ENCODE measurements around the gene FAM227B. TPM values are rescaled to one million over a fixed set of nuclear protein-coding genes. Genes with fewer than 3 reads are reported as not detected.
"Not testable (repeated sequence)": the region's sequence is repeated elsewhere in the genome, so short reads cannot be mapped to it uniquely, and the experiment has no call there.

The FAM227B gene
- total RNA-seq, 1 experiment from 2014 or later: 0.98 TPM

DNA sequence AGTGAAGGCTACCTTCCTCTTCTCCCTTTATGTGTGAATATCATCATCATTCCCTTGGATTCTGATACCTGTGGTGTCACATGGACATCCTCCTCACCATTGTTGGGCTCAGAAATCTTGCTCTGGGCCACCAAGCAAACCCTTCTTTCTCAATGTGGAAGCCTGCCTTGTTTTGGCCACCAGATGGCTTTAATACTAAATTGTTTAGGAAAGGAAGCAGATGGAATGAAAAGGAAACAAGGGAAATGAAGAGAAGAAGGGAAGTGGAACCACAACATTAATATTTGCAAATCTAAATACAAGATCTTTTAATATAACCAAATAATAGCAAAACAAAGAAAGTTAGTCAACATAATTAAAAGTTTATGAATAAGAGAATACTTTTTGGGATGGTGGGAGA lies 14.0 kb downstream of the FAM227B start:
- no peaks in the 10 kb centered on the region for H3K36me3 ChIP-seq (ENCODE audit: low read depth, low read length)
- BruUV-seq (replicated peaks): no TSS peak
- H3K9me3 ChIP-seq (ENCODE audit: low read length): no peaks in the 10 kb centered on the region
- H3K9me2 ChIP-seq (replicated peaks; ENCODE audit: low read length): no peaks in the 10 kb centered on the region
- H3K4me1 ChIP-seq (ENCODE audit: insufficient read depth, low read length): no peaks in the 10 kb centered on the region
- H3K79me2 ChIP-seq (ENCODE audit: low read length): no peaks in the 10 kb centered on the region
- peak; percentile 1 for DNase-seq
- ATAC-seq: no peak
- intact Hi-C loops (cut with micrococcal nuclease): no loop called here
- no peak overlapping the region for H3K9ac ChIP-seq (ENCODE audit: low read length)
- no peak overlapping the region for H3K4me2 ChIP-seq (ENCODE audit: low read length)
- no peak for TF ChIP-seq EZH2 (IDR thresholded peaks at IDR 0.05; ENCODE audit: low read length, unreplicated experiment)
- TF ChIP-seq, protein P1, sequence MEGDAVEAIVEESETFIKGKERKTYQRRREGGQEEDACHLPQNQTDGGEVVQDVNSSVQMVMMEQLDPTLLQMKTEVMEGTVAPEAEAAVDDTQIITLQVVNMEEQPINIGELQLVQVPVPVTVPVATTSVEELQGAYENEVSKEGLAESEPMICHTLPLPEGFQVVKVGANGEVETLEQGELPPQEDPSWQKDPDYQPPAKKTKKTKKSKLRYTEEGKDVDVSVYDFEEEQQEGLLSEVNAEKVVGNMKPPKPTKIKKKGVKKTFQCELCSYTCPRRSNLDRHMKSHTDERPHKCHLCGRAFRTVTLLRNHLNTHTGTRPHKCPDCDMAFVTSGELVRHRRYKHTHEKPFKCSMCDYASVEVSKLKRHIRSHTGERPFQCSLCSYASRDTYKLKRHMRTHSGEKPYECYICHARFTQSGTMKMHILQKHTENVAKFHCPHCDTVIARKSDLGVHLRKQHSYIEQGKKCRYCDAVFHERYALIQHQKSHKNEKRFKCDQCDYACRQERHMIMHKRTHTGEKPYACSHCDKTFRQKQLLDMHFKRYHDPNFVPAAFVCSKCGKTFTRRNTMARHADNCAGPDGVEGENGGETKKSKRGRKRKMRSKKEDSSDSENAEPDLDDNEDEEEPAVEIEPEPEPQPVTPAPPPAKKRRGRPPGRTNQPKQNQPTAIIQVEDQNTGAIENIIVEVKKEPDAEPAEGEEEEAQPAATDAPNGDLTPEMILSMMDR (conservative IDR thresholded peaks at IDR 0.05; ENCODE audit: low read depth, low read length): peak; percentile 40; the same call in 1 of the 2 replicates
- H3F3A ChIP-seq (ENCODE audit: low read length, unreplicated experiment): no peaks in the 10 kb centered on the region
- no peak overlapping the region for H2AFZ ChIP-seq (ENCODE audit: low read length)
- CTCF ChIA-PET: no interaction called here
- H4K20me1 ChIP-seq (ENCODE audit: low read length): no peaks in the 10 kb centered on the region
- no peak overlapping the region for H3K4me3 ChIP-seq (ENCODE audit: low read length)
- H3K27me3 ChIP-seq (ENCODE audit: low read length): no peaks in the 10 kb centered on the region
- H3K27ac ChIP-seq (ENCODE audit: low read length): no peak overlapping the region
- POLR2A ChIA-PET (ENCODE audit: unreplicated experiment): no interaction called here

DNA sequence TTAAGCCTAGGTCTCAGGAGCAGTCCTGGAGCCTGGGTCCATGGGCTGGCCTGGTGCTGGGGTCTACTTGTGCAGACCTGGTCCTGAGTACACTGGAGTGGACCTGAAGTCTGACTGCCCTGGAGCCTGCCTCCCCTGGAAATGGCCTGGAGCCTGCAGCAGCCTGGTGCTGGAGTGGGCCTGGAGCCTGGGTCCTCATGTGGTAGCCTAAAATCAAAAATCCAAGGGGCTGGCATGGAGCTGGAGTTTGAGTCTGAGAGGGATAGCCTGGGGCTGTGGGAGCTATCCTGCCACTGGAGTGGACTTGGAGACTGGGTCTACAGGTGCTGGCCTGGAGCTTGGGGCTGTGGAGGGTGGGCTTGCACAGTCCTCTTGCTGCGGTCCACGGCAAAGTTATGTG lies 15.0 kb downstream of the FAM227B start:
- Histone ChIP-seq H3K27ac (ENCODE audit: low read length) (no peak overlapping the region), H3K4me1 (ENCODE audit: insufficient read depth, low read length) (no peaks in the 10 kb centered on the region), H3K79me2 (ENCODE audit: low read length) (no peaks in the 10 kb centered on the region), H3K9me2 (replicated peaks; ENCODE audit: low read length) (no peaks in the 10 kb centered on the region), H3F3A (ENCODE audit: low read length, unreplicated experiment) (no peaks in the 10 kb centered on the region), H3K9ac (ENCODE audit: low read length) (no peak overlapping the region), H3K4me3 (ENCODE audit: low read length) (no peak overlapping the region), H3K27me3 (ENCODE audit: low read length) (no peaks in the 10 kb centered on the region), H2AFZ (ENCODE audit: low read length) (no peak overlapping the region), H3K36me3 (ENCODE audit: low read depth, low read length) (no peaks in the 10 kb centered on the region), H3K9me3 (ENCODE audit: low read length) (no peaks in the 10 kb centered on the region), H3K4me2 (ENCODE audit: low read length) (no peak overlapping the region), H4K20me1 (ENCODE audit: low read length) (no peaks in the 10 kb centered on the region)
- DNase-seq (no peak), ATAC-seq (no peak)
- no TSS peak for BruUV-seq (replicated peaks)
- intact Hi-C loops (cut with micrococcal nuclease): no loop called here
- ChIA-PET CTCF (no interaction called here), POLR2A (ENCODE audit: unreplicated experiment) (no interaction called here)
- TF ChIP-seq EZH2 (IDR thresholded peaks at IDR 0.05; ENCODE audit: low read length, unreplicated experiment): no peak
- TF ChIP-seq, protein P1 (conservative IDR thresholded peaks at IDR 0.05; ENCODE audit: low read depth, low read length): no peak
- TF ChIP-seq EZH2phosphoT487 (IDR thresholded peaks at IDR 0.05; ENCODE audit: borderline replicate concordance, low read length): no peak

DNA sequence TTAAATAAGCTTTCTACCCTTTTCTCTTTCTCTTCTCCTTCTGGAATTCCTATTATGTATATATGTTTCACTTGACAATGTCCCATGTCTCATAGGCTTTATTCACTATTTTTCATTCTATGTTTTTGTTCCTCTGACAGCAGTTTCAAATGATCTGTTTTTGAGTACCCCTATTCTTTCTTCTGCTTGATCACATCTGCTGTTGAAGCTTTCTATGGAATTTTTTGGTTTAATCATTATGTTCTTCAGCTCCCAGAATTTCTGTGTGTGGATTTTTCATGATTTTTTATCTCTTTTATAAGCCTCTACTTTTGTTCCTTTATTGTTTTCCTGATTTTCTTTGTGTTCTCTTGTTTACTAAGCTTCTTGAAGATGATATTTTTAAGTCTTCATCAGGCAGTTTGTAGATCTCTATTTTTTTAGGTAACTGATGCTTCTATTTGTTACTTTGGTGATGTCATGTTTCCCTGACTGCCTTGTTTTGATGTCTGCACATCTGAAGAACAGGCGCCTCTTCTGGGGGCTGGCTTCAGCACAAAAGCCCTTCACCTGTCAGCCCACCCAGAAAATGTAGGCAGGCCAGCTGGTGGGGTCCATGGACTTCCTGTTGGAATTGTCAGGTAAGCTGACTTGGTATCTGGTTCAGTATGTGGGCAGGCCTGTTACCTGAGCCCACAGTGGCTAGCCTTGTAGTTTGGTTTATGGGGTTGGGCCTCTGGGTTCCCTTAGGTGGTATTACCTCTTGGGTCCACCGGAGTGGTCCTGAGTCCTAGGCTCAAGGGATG lies 15.8 kb downstream of the FAM227B start:
- Histone ChIP-seq H3K36me3 (ENCODE audit: low read depth, low read length) (no peaks in the 10 kb centered on the region), H3K27me3 (ENCODE audit: low read length) (no peaks in the 10 kb centered on the region), H4K20me1 (ENCODE audit: low read length) (no peaks in the 10 kb centered on the region), H3K9ac (ENCODE audit: low read length) (no peak overlapping the region), H3K79me2 (ENCODE audit: low read length) (no peaks in the 10 kb centered on the region), H3K27ac (ENCODE audit: low read length) (no peak overlapping the region), H3K4me1 (ENCODE audit: insufficient read depth, low read length) (no peaks in the 10 kb centered on the region), H3K4me3 (ENCODE audit: low read length) (no peak overlapping the region), H3F3A (ENCODE audit: low read length, unreplicated experiment) (no peaks in the 10 kb centered on the region), H3K9me3 (ENCODE audit: low read length) (no peaks in the 10 kb centered on the region), H2AFZ (ENCODE audit: low read length) (no peak overlapping the region), H3K4me2 (ENCODE audit: low read length) (no peak overlapping the region), H3K9me2 (replicated peaks; ENCODE audit: low read length) (no peaks in the 10 kb centered on the region)
- intact Hi-C loops (cut with micrococcal nuclease): no loop called here
- ChIA-PET POLR2A (ENCODE audit: unreplicated experiment) (no interaction called here), CTCF (no interaction called here)
- TF ChIP-seq EZH2phosphoT487 (IDR thresholded peaks at IDR 0.05; ENCODE audit: borderline replicate concordance, low read length): no peak
- TF ChIP-seq, protein P1 (conservative IDR thresholded peaks at IDR 0.05; ENCODE audit: low read depth, low read length): no peak
- TF ChIP-seq EZH2 (IDR thresholded peaks at IDR 0.05; ENCODE audit: low read length, unreplicated experiment): no peak
- DNase-seq (no peak), ATAC-seq (no peak)
- BruUV-seq (replicated peaks): no TSS peak

DNA sequence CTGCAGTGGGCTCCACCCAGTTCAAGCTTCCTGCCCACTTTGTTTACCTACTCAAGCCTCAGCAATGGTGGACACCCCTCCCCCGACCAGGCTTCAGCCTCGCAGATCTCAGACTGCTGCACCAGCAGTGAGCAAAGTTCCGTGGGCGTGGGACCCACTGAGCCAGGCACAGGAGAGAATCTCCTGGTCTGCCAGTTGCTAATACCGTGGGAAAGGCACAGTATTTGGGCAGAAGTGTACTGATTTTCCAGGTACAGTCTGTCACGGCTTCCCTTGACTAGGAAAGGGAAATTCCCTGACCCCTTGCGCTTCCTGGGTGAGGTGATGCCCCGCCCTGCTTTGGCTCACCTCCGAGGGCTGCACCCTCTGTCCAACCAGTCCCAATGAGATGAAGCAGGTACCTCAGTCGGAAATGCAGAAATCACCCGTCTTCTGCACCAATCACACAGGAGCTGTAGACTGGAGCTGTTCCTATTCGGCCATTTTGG lies 27.7 kb downstream of the FAM227B start:
- H3K9me2 ChIP-seq (replicated peaks; ENCODE audit: low read length); H3K4me2 ChIP-seq (ENCODE audit: low read length); DNase-seq; H3K9me3 ChIP-seq (ENCODE audit: low read length); ATAC-seq; H3K9ac ChIP-seq (ENCODE audit: low read length); CTCF ChIA-PET; H4K20me1 ChIP-seq (ENCODE audit: low read length); POLR2A ChIA-PET (ENCODE audit: unreplicated experiment); H3F3A ChIP-seq (ENCODE audit: low read length, unreplicated experiment); H3K4me3 ChIP-seq (ENCODE audit: low read length); BruUV-seq (replicated peaks); H3K27ac ChIP-seq (ENCODE audit: low read length); H3K4me1 ChIP-seq (ENCODE audit: insufficient read depth, low read length); H3K79me2 ChIP-seq (ENCODE audit: low read length); H3K27me3 ChIP-seq (ENCODE audit: low read length); H3K36me3 ChIP-seq (ENCODE audit: low read depth, low read length); H2AFZ ChIP-seq (ENCODE audit: low read length); intact Hi-C loops (cut with micrococcal nuclease): not testable (repeated sequence)
